GM19239 (cell line): ENCODE results near the gene FRMPD4.

Experiments used
- DNase-seq: peaks from one replicate; pipeline ENCODE4 v3.0.0; 2011; ENCODE audit warnings: low spot score; ENCODE audit not compliant: insufficient read length
- FAIRE-seq: peaks from 2 replicates; lab custom pipeline; 2011; peaks lifted over from hg19 to GRCh38; lab: Jason Lieb, UNC

Gene FRMPD4

DNA sequence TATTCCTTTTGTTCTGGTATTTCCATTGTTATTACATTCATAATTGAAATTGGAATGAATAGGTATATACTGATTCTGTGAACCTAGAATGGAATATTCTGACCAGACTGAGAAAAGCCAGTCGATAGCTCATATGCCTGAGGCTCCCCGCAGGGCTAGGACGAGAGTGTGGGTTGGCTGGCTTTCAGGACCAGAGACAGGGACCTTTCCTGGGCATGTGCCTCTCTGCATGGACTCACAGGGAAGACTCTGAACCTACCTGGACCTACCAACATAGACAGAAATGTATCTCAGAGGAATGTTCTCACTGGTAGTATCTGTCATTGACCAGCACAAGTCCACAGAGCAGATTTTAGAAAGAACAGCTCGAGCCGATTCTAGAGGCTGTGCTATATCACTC lies 214.6 kb downstream of the FRMPD4 start:
- DNase-seq: no peak
- FAIRE-seq: no peak

DNA sequence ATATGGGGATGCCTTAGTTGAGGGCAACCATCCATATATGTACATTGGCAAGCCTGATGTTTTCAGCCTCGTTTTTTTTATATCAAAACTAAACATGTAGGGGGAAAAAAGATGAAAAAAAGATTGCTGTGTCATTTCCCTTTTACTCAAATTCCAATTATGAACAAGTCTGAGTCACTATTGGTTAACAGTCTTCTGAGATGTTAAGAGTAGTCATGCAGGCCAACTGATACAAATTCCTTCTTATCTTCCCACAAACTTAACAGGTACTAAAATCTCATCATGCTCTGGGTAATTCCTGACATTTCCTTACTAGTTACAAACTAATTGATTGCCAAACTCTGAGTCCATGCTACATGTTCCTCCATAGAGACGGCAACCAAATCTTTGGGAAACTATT lies 222.1 kb downstream of the FRMPD4 start:
- FAIRE-seq (no peak), DNase-seq (no peak)

- DNase-seq (no peak), FAIRE-seq (no peak)
Measured at GRCh38 chrX:12360986-12361598, 222.8 kb downstream of the FRMPD4 start.

DNA sequence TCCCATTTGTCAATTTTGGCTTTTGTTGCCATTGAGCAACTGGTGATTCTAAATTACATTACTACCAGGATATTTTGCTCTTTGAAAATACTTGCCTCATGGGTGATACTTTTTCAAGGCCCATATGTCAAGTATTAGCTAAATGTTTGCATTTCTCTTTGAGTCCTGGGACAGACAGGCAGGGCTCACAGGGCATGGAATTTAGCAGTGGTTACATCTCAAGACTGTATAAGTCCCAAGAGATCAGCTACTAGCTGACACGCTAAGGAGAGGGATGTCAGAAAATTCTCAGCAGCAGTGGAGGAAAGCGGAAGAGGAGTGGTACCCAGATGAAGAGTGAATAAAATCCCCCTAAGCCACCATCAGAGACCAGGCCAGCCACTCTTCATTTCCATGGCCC lies 224.9 kb downstream of the FRMPD4 start:
- FAIRE-seq (no peak), DNase-seq (no peak)

- DNase-seq (no peak), FAIRE-seq (no peak)
Measured at GRCh38 chrX:12366440-12366839, 228.2 kb downstream of the FRMPD4 start.

- FAIRE-seq (no peak), DNase-seq (no peak)
Measured at GRCh38 chrX:12367254-12367653, 229.0 kb downstream of the FRMPD4 start.

DNA sequence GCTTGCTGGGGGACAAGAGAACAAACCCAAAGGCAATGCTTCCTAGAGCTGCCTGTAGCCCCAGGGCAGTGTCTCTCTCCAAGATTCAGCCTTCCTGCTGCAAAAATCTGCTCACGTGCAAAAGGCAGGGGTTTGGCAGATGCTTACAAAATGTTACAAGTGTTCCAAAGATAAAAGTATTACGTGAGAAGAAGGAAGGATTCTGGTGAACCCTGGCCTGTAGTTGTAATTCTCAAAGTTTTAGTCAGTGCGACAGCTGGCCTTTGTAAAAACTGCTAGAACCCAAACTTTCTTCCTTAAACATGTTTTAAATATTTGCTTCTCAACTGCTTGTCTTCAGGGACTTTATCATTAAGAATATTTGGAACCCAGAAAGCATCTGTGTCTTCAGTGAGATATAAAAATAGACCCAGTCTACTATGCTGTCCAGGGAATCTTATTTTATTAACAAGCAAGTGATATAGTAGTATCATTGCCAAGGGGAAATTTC lies 232.3 kb downstream of the FRMPD4 start:
- DNase-seq (no peak), FAIRE-seq (no peak)

DNA sequence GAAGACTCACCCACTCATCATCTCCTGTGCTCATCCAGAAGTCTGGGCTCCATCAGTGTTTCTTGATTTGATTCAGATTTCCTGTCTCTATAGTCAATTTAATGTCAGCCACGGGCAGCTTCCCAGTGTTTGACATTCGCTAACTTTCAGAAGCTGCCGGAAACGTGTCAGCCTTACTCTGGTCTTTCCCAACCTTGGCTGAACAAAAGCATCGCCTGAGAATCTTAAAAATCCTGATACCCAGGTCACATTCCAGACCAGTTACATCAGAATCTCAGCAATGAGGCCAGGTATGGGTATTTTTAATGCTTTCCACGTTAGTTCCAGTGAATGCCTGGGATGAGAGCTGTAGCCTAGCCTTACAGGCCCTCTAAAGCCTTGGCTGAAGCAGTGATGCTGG lies 233.8 kb downstream of the FRMPD4 start:
- FAIRE-seq: no peak
- no peak for DNase-seq

DNA sequence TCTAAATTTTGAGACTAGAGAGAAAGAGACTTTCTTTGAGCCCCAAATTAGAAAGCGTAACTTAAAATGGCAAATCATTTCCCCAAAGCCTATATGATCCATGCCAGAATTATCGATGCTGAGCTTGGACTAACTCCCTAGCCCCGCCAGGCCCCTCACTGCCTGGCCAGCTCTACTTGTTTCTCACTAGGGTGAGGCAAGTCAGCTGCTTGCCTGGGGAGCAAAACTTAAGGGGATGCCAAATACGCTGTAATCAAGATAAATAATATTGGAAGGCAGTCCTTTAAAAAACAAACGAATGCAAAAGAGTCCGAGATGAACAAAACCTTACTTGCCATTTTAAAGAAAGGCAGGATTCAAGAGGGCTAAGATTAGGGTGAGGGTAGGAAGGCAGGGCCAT lies 236.0 kb downstream of the FRMPD4 start:
- no peak for DNase-seq
- no peak for FAIRE-seq

DNA sequence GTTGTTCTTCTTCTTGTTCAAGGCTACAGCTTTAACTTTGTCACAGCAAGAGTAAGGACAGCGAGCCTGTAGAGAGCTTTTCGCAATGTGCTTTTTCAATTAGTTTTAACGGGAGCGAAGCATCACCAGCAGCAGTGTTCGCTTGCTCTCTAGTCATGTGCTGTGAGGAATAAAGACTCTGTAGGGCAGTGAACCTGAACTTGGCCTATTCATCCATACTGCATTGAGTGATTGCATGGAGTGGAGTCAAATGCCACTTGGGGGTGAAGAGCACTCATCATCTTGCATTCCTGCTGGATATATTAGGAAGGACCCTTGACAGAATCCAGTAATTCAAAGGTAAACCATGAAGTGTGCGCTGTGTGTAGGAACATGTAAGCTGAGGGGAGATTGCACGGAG lies 240.0 kb downstream of the FRMPD4 start:
- no peak for FAIRE-seq
- no peak for DNase-seq

- DNase-seq (no peak), FAIRE-seq (no peak)
Measured at GRCh38 chrX:12378706-12379105, 240.4 kb downstream of the FRMPD4 start.

DNA sequence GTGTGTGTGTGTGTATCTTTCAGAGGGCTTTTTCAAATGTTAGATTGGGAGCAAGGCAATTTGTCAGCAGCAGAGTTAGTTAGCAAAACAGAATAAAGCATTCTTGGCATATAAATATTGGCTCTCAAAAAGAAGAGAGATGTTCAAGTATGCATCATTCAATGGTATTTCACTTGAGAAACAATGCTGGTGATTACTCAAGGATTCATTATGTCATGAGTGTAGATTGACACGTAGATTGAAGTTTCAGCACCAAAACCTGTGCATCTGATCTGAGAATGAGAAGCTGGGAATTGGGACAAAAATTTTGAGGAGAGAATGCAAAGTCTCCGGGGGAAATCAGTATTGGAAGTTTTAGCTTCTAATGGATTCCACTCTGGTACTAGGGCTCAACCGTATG lies 241.4 kb downstream of the FRMPD4 start:
- peak; percentile 42 for FAIRE-seq
- DNase-seq: no peak

- DNase-seq: no peak
- FAIRE-seq: no peak
Measured at GRCh38 chrX:12383196-12383595, 244.9 kb downstream of the FRMPD4 start.

DNA sequence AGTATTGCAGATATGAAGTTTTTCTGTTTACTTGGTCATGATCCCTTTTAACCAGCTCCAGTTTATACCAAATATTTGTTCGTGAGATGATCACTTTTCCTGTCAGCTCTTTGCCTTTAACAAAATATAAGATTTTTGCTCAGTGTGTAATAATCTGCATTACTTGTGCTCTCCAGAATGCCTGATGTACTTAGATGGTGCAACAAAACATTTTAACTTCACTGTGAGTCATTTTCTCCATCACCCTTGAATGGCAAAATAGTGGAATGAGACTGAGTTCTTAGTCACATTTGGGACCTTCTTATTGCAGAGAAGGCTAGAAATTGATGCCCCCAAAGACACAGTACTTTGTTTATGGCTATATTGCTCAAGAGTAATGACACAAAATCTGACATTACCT lies 252.0 kb downstream of the FRMPD4 start:
- FAIRE-seq (no peak), DNase-seq (no peak)

GRCh38 chrX:12396584-12396983 lies 258.3 kb downstream of the FRMPD4 start:
- FAIRE-seq (no peak), DNase-seq (no peak)

DNA sequence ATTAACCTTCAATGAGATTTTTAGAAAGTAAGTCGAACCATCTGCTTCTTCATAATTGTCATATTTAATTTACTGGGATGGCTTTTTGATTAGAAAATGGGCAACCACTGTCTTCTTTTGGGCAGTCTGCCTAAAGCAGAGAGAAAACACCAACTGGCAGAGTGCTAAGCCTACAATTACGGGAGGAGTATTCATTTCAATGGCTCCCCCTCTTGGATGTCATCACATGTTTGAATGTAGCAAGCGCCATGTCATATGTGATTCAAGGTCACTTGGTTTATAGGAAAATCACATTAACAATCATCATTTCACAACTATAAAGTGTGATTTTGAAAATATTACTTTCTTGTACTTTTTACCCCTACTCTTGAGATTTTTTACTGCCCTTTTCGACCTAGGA lies 261.9 kb downstream of the FRMPD4 start:
- FAIRE-seq (no peak), DNase-seq (no peak)

DNA sequence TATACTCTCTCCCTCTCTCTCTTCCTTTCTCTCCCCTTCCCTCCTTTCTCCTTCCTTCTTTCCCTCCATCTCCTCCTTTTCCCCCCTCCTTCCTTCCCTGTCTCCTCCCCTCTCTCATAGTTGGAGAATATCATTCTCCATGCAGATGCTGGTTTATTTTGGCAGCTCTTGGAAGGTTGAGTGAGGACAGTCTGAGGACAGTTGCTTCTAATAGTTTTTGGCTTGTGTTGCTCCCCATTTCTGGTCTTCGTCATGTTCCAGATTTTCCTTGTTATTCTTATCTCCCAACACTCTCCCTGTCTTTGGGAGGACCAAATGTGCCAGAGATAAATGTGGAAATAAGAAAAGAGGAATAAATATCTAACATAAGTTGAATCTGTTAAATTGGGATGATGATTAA lies 263.0 kb downstream of the FRMPD4 start:
- DNase-seq (no peak), FAIRE-seq (no peak)

DNA sequence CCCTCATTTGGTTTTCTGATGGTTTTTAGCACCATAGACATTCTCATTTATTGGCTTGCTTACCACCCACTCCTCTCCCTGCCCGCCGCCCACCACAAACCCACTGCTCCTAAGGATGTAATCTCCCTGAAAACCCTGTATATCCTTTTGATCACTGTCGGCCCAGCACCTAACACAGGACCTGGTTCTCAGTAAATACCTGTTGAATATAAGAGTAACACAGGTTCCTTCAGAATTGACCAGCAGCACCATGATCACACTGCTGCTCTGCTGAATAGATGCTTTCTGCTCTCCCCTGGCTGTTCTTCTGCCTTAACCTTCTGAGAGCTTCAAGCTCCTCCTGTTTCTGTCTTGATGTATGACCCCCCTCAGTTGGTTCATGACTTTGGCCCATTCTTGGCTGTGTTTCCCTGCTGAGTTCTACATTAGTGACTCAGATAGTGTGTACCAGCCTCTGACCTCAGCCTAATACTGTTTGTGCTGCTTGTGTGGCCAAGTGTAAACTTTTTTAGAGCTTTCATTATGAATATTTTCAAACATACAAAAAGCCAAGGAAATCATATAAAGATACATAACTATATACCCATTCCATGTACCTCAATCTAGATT lies 265.3 kb downstream of the FRMPD4 start:
- FAIRE-seq: no peak
- DNase-seq: no peak

DNA sequence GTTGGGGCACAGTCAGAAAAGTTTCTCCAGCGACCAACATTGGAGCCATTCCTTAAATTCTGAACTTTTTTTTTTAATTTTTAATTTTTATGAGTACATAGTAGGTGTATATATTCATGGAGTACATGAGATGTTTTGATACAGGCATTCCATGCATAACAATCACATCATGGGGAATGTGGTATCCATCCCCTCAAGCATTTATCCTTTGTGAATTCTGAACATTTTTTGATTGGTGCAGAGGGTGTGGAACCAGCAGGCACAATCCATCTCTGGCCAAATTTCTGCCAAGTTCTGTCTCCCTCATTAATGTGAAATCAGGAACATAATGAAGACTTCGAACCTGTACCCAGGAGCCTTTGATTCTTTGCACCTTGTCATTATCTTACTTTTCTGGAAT lies 267.0 kb downstream of the FRMPD4 start:
- no peak for FAIRE-seq
- DNase-seq: no peak

DNA sequence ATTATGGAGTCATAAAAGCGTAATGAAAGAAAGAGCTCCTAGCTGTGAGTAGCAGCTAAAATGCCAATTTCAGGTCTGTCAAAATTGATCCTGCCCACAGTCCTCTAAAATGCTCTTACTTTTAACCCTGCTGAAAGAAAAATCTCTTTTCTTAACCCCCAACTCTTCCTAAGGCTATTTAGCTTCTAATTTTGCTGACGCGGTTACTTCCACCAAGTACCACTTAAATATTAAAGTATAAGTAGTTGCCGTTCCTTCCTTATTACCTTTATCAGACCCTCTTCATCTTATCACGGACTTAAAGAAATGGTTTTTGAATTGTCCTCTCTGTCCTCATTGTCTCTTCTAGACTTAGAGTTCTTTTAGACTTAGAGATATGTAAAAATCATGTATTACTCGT lies 272.2 kb downstream of the FRMPD4 start:
- FAIRE-seq: no peak
- no peak for DNase-seq

- no peak for FAIRE-seq
Measured at GRCh38 chrX:12411831-12412230, 273.6 kb downstream of the FRMPD4 start.

DNA sequence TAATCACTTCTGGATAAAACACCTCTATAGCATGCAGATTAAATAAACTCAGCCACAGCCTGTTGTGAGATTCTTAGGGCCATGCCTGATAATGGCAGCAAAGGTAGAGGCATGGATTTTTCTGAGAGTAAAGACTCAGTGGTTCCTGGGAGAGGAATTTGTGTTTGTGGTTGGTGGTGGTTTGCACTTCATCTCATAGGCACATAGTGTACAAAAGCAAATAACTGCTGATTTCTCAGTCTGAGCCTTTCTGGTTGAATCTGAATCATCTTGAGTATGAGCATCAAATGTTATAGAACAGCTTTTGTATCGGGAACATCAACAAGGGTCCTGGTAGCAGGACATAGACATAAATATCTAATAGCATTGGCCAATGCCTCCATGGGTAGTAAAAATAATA lies 274.3 kb downstream of the FRMPD4 start:
- no peak for FAIRE-seq
- DNase-seq: no peak

More at GRCh38 chrX:12411831-12412230, 273.6 kb downstream of the FRMPD4 start:
- no peak for DNase-seq
